H9 (cell line): ENCODE data around the gene SMARCD2. TPM values are rescaled to one million over a fixed set of nuclear protein-coding genes. Genes with fewer than 3 reads are reported as not detected.

Experiments used
- DNase-seq: peaks from one replicate; pipeline ENCODE4 v3.0.0-alpha.2; 2017
- H2AFZ ChIP-seq: one replicate; pipeline ENCODE4 v1.6.1; 2013; ENCODE audit warnings: mild to moderate bottlenecking, low read length, control low read depth, moderate library complexity
- H2AK5ac ChIP-seq: 2 replicates; pipeline ENCODE4 v1.6.1; 2013; ENCODE audit warnings: low read length, control low read depth, mixed read lengths; ENCODE audit not compliant: insufficient read length
- H2BK120ac ChIP-seq: one replicate; pipeline ENCODE4 v1.6.1; 2013; ENCODE audit warnings: low read depth, mild to moderate bottlenecking, low read length, control low read depth, inconsistent platforms; ENCODE audit not compliant: poor library complexity, severe bottlenecking
- H2BK12ac ChIP-seq: 2 replicates; pipeline ENCODE4 v1.6.1; 2013; ENCODE audit warnings: low read length, control low read depth, mixed read lengths, low read depth; ENCODE audit not compliant: insufficient read length
- H2BK15ac ChIP-seq: 2 replicates; pipeline ENCODE4 v1.6.1; 2013; ENCODE audit warnings: low read depth, low read length, control low read depth
- H2BK20ac ChIP-seq: one replicate; pipeline ENCODE4 v1.6.1; 2013; ENCODE audit warnings: low read depth, mild to moderate bottlenecking, low read length, control low read depth, inconsistent platforms; ENCODE audit not compliant: poor library complexity, severe bottlenecking
- H2BK5ac ChIP-seq: 2 replicates; pipeline ENCODE4 v1.6.1; 2013; ENCODE audit warnings: low read length, control low read depth, mixed read lengths; ENCODE audit not compliant: insufficient read length
- H3K14ac ChIP-seq: 2 replicates; pipeline ENCODE4 v1.6.1; 2013; ENCODE audit warnings: low read length, control low read depth; ENCODE audit not compliant: insufficient read depth
- H3K18ac ChIP-seq: 2 replicates; pipeline ENCODE4 v1.6.1; 2013; ENCODE audit warnings: low read depth, mild to moderate bottlenecking, mixed read lengths, low read length, control low read depth; ENCODE audit not compliant: insufficient read length
- H3K23ac ChIP-seq: 2 replicates; pipeline ENCODE4 v1.6.1; 2013; ENCODE audit warnings: low read length, control low read depth, mixed read lengths, low read depth; ENCODE audit not compliant: insufficient read length
- H3K23me2 ChIP-seq: 2 replicates; pipeline ENCODE4 v1.6.1; 2013; ENCODE audit warnings: low read depth, mild to moderate bottlenecking, mixed read lengths, low read length, control low read depth; ENCODE audit not compliant: insufficient read length, poor library complexity, severe bottlenecking
- H3K27ac ChIP-seq: 2 replicates; pipeline ENCODE4 v1.5.1; 2013; ENCODE audit warnings: low read length, control low read depth, mixed read lengths, low read depth; ENCODE audit not compliant: insufficient read length
- H3K27me3 ChIP-seq: 2 replicates; pipeline ENCODE4 v1.6.1; 2013; ENCODE audit warnings: low read length, control low read depth, inconsistent platforms; ENCODE audit not compliant: insufficient read depth
- H3K4ac ChIP-seq: 2 replicates; pipeline ENCODE4 v1.6.1; 2013; ENCODE audit warnings: low read depth, mild to moderate bottlenecking, control low read depth, inconsistent platforms, low read length, moderate library complexity
- H3K4me1 ChIP-seq: 2 replicates; pipeline ENCODE4 v1.6.1; 2013; ENCODE audit warnings: low read length, control low read depth, inconsistent platforms; ENCODE audit not compliant: insufficient read depth
- H3K4me2 ChIP-seq: 2 replicates; pipeline ENCODE4 v1.6.1; 2013; ENCODE audit warnings: low read length, control low read depth, mixed read lengths; ENCODE audit not compliant: insufficient read length, insufficient read depth
- H3K56ac ChIP-seq: 2 replicates; pipeline ENCODE4 v1.6.1; 2013; ENCODE audit warnings: low read depth, mild to moderate bottlenecking, mixed read lengths, low read length, control low read depth; ENCODE audit not compliant: insufficient read length
- H3K79me1 ChIP-seq: 2 replicates; pipeline ENCODE4 v1.6.1; 2013; ENCODE audit warnings: low read depth, mild to moderate bottlenecking, moderate library complexity, low read length, control low read depth, inconsistent platforms; ENCODE audit not compliant: insufficient read depth, poor library complexity, severe bottlenecking
- H3K79me2 ChIP-seq: 2 replicates; pipeline ENCODE4 v1.6.1; 2013; ENCODE audit warnings: low read length, control low read depth, inconsistent platforms; ENCODE audit not compliant: insufficient read depth
- H3K9ac ChIP-seq: 2 replicates; pipeline ENCODE4 v1.6.1; 2013; ENCODE audit warnings: low read length, control low read depth, mixed read lengths; ENCODE audit not compliant: insufficient read length; ENCODE audit errors: extremely low read depth
- H3K9me3 ChIP-seq: one replicate; pipeline ENCODE4 v1.6.1; 2013; ENCODE audit warnings: low read depth, low read length, inconsistent platforms; ENCODE audit not compliant: control insufficient read depth
- H3T11ph ChIP-seq: one replicate; pipeline ENCODE4 v1.6.1; 2013; ENCODE audit warnings: mild to moderate bottlenecking, low read length, control low read depth, inconsistent platforms
- H4K20me1 ChIP-seq: one replicate; pipeline ENCODE4 v1.6.1; 2013; ENCODE audit not compliant: control insufficient read depth, insufficient read length, insufficient read depth
- H4K5ac ChIP-seq: 2 replicates; pipeline ENCODE4 v1.6.1; 2013; ENCODE audit warnings: low read depth, mild to moderate bottlenecking, mixed read lengths, low read length, control low read depth; ENCODE audit not compliant: insufficient read length
- H4K8ac ChIP-seq: replicated peaks from 2 replicates; pipeline ENCODE4 v1.6.1; 2013; ENCODE audit warnings: low read length, control low read depth, mixed read lengths, low read depth; ENCODE audit not compliant: insufficient read length
- H4K91ac ChIP-seq: 2 replicates; pipeline ENCODE4 v1.6.1; 2013; ENCODE audit warnings: low read depth, mild to moderate bottlenecking, moderate library complexity, mixed read lengths, low read length, control low read depth; ENCODE audit not compliant: insufficient read length
- H3K27ac Mint-ChIP-seq, 3 experiments: 2 replicates in 2 of 3; 3 replicates in 1 of 3; pipeline ENCODE4 v1.8.0; 2020 to 2021; ENCODE audit warnings: mixed read lengths in 3 of 3, mild to moderate bottlenecking in 1 of 3, moderate library complexity in 1 of 3
- H3K27me3 Mint-ChIP-seq: 2 replicates; pipeline ENCODE4 v1.8.0; 2021; ENCODE audit warnings: low read depth, mild to moderate bottlenecking, moderate library complexity, mixed read lengths
- H3K36me3 Mint-ChIP-seq, 3 experiments: 2 replicates in 2 of 3; 3 replicates in 1 of 3; pipeline ENCODE4 v1.8.0; 2020 to 2021; ENCODE audit warnings: low read depth in 3 of 3, mixed read lengths in 3 of 3; ENCODE audit not compliant: insufficient read depth in 1 of 3
- H3K4me1 Mint-ChIP-seq, 2 experiments: 2 replicates each; pipeline ENCODE4 v1.8.0; 2020; ENCODE audit warnings: mixed read lengths in 2 of 2
- H3K4me3 Mint-ChIP-seq, 2 experiments: 2 replicates in 1 of 2; 3 replicates in 1 of 2; pipeline ENCODE4 v1.8.0; 2020 to 2021; ENCODE audit warnings: mild to moderate bottlenecking in 2 of 2, mixed read lengths in 2 of 2, moderate library complexity in 1 of 2
- H3K9me3 Mint-ChIP-seq, 2 experiments: 2 replicates in 1 of 2; 3 replicates in 1 of 2; pipeline ENCODE4 v1.8.0; 2020; ENCODE audit warnings: mild to moderate bottlenecking in 2 of 2, mixed read lengths in 2 of 2, moderate library complexity in 1 of 2
- WGBS: extraction: QIAGEN DNeasy Blood & Tissue Kit; methylation state at CpG from one replicate; pipeline ENCODE4 v1.1.7; 2013; ENCODE audit warnings: missing lambda C conversion rate, low lambda C conversion rate, mixed read lengths; ENCODE audit not compliant: insufficient read length; ENCODE audit errors: extremely low coverage; 5-methylcytosine and 5-hydroxymethylcytosine counted together
- total RNA-seq: library from RNA; stranded (reverse); gene quantifications from 2 replicates; pipeline ENCODE4 v1.2.1, GENCODE V29; 2021
- TF ChIP-seq, protein P1 (sequence below): fragments of 200-600 bp; sonication (generic); conservative IDR thresholded peaks from 3 replicates; pipeline ENCODE4 v1.8.0; 2021; ENCODE audit warnings: antibody characterized with exemption, mild to moderate bottlenecking

The SMARCD2 gene
- total RNA-seq, 1 experiment from 2014 or later: 68.9 TPM

DNA sequence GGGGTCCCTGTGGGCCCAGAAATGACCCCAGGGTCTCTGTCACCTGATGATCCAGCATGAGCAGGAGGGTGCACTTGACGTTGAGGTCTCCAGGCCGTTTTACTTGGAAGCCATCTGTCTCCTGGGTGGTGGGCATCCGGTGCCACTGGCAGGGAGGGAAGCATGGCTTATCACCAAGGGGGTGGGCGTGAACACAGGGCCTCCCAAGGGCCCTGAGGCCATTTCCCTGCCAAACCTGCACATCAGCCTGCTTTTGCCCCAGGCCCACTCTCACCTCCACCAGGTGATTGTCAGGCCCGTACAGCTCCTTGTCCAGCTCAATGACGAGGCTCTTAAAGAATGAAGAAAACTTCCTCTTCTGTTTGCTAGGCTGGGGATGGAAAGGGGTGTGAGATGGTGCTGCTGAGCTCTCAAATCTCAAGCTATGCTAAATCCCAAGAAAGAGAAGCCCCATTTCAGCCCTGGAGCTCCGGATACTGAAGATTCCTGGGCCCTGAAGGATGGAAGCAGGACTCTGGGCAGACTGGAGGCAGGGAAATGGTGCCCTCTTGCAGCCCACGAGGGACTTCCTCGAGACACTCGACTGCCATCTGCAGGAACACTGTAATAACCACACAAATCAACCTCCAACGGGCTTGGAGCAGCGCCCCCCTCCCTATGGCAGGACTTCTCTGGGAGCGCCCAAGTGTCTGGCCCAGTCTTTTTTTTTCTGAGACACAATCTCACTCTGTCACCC lies 7.9 kb downstream of the SMARCD2 start:
- H3K27ac Mint-ChIP-seq: peak overlapping the region in 1 of 3 experiments; percentile 40; a peak in 2 of 7 replicates

More for the DNA sequence above, 7.9 kb downstream of the SMARCD2 start:
- H3K9me3 Mint-ChIP-seq: no peaks in the 10 kb centered on the region
- Histone ChIP-seq H2BK20ac (no peak overlapping the region), H3K79me2 (no peaks in the 10 kb centered on the region; the same call in 1 of the 2 replicates), H3K27ac (no peak overlapping the region), H3K9ac (no peak overlapping the region), H3K4me2 (no peak overlapping the region), H3K23ac (no peak overlapping the region), H3K4me1 (no peaks in the 10 kb centered on the region; the same call in 1 of the 2 replicates), H3K4ac (no peak overlapping the region), H4K8ac (no peak overlapping the region), H3T11ph (no peak overlapping the region), H3K27me3 (no peaks in the 10 kb centered on the region), H2AK5ac (no peak overlapping the region), H3K56ac (no peak overlapping the region), H2BK12ac (no peak overlapping the region), H4K5ac (no peak overlapping the region), H4K91ac (no peak overlapping the region), H4K20me1 (peaks cover 2% of the 10 kb centered on the region), H3K9me3 (no peaks in the 10 kb centered on the region), H2BK5ac (no peak overlapping the region), H2AFZ (no peak overlapping the region), H3K79me1 (peaks cover 3% of the 10 kb centered on the region), H3K14ac (no peak overlapping the region), H2BK15ac (no peak overlapping the region), H3K18ac (no peak overlapping the region), H3K23me2 (no peaks in the 10 kb centered on the region), H2BK120ac (no peak overlapping the region)
- DNase-seq: peak; percentile 92
- peaks cover 12 to 23% of the 10 kb centered on the region in 2 experiments for H3K4me1 Mint-ChIP-seq
- WGBS: no CpG with 5 or more reads among the region's 13 CpGs
- no peak overlapping the region for H3K4me3 Mint-ChIP-seq
- peaks cover 52 to 73% (median 72%) of the 10 kb centered on the region in 3 experiments for H3K36me3 Mint-ChIP-seq
- H3K27me3 Mint-ChIP-seq: no peaks in the 10 kb centered on the region
- TF ChIP-seq, protein P1, sequence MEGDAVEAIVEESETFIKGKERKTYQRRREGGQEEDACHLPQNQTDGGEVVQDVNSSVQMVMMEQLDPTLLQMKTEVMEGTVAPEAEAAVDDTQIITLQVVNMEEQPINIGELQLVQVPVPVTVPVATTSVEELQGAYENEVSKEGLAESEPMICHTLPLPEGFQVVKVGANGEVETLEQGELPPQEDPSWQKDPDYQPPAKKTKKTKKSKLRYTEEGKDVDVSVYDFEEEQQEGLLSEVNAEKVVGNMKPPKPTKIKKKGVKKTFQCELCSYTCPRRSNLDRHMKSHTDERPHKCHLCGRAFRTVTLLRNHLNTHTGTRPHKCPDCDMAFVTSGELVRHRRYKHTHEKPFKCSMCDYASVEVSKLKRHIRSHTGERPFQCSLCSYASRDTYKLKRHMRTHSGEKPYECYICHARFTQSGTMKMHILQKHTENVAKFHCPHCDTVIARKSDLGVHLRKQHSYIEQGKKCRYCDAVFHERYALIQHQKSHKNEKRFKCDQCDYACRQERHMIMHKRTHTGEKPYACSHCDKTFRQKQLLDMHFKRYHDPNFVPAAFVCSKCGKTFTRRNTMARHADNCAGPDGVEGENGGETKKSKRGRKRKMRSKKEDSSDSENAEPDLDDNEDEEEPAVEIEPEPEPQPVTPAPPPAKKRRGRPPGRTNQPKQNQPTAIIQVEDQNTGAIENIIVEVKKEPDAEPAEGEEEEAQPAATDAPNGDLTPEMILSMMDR: peak; percentile 75
